DND-41 (cell line): Measurements from ENCODE around the gene TOGARAM2.

Experiments
- ATAC-seq: fragments of 200-7000 bp; cut with Tn5 transposase; 3 replicates; pipeline ENCODE4 v1.9.1; 2021; ENCODE audit warnings: low read depth; ENCODE audit not compliant: insufficient read depth
- DNase-seq: peaks from one replicate; pipeline ENCODE4 v3.0.0-alpha.2; 2020
- H2AFZ ChIP-seq: 2 replicates; pipeline ENCODE4 v1.6.0; 2012; ENCODE audit warnings: low read depth, low read length
- H3K27ac ChIP-seq: 2 replicates; pipeline ENCODE4 v1.5.1; 2012; ENCODE audit warnings: low read length, inconsistent platforms
- H3K27me3 ChIP-seq: fragments of 200-600 bp; sonication (generic); 2 replicates; pipeline ENCODE4 v1.6.0; 2012; ENCODE audit warnings: low read length, mild to moderate bottlenecking, inconsistent platforms; ENCODE audit not compliant: insufficient read depth, poor library complexity
- H3K36me3 ChIP-seq: 2 replicates; pipeline ENCODE4 v1.5.1; 2012; ENCODE audit warnings: low read length, inconsistent platforms; ENCODE audit not compliant: insufficient read depth
- H3K4me1 ChIP-seq: 2 replicates; pipeline ENCODE4 v1.5.1; 2012; ENCODE audit warnings: mild to moderate bottlenecking, low read length; ENCODE audit not compliant: insufficient read depth
- H3K4me2 ChIP-seq: 2 replicates; pipeline ENCODE4 v1.6.0; 2012; ENCODE audit warnings: mild to moderate bottlenecking, moderate library complexity, low read length, inconsistent platforms; ENCODE audit not compliant: insufficient read depth
- H3K4me3 ChIP-seq, 2 experiments: fragments of 200-600 bp in 1 of 2; shearing (Covaris generic) in 1 of 2; 2 replicates each; pipeline ENCODE4 v1.5.1; 2012 to 2016; ENCODE audit warnings: inconsistent platforms in 2 of 2, low read length in 2 of 2, mild to moderate bottlenecking in 2 of 2, low read depth in 1 of 2, moderate library complexity in 1 of 2
- H3K79me2 ChIP-seq: 2 replicates; pipeline ENCODE4 v1.6.0; 2012; ENCODE audit warnings: low read length, inconsistent platforms; ENCODE audit not compliant: insufficient read depth
- H3K9ac ChIP-seq: 2 replicates; pipeline ENCODE4 v1.6.0; 2012; ENCODE audit warnings: low read depth, mild to moderate bottlenecking, inconsistent platforms, low read length, moderate library complexity
- H3K9me3 ChIP-seq: 2 replicates; pipeline ENCODE4 v1.5.1; 2012; ENCODE audit warnings: low read length, moderate library complexity, mild to moderate bottlenecking, inconsistent platforms; ENCODE audit not compliant: insufficient read depth, severe bottlenecking
- H4K20me1 ChIP-seq: 2 replicates; pipeline ENCODE4 v1.6.0; 2012; ENCODE audit warnings: low read length; ENCODE audit not compliant: insufficient read depth
- CTCF ChIP-seq: IDR thresholded peaks from 2 replicates; pipeline ENCODE4 v1.5.1; 2012; ENCODE audit warnings: borderline replicate concordance, low read length, moderate library complexity, mild to moderate bottlenecking; ENCODE audit not compliant: poor library complexity, severe bottlenecking; ENCODE audit errors: extremely low read depth
- EZH2 ChIP-seq: IDR thresholded peaks from 3 replicates; pipeline ENCODE4 v1.6.1; 2012; ENCODE audit warnings: borderline replicate concordance, low read depth, mild to moderate bottlenecking, moderate library complexity, low read length, inconsistent platforms; ENCODE audit not compliant: severe bottlenecking

The TOGARAM2 gene

GRCh38 chr2:29052807-29053206, 71.7 kb downstream of the TOGARAM2 start:
- DNase-seq (no peak), ATAC-seq (no peak)
- Histone ChIP-seq H3K9ac (no peak overlapping the region), H3K4me2 (no peak overlapping the region), H3K36me3 (no peaks in the 10 kb centered on the region), H2AFZ (no peak overlapping the region), H3K27ac (no peak overlapping the region), H4K20me1 (no peaks in the 10 kb centered on the region), H3K9me3 (no peaks in the 10 kb centered on the region), H3K79me2 (no peaks in the 10 kb centered on the region), H3K27me3 (peaks cover 15% of the 10 kb centered on the region), H3K4me1 (no peaks in the 10 kb centered on the region), H3K4me3 (no peak overlapping the region)
- TF ChIP-seq CTCF (no peak), EZH2 (no peak)

GRCh38 chr2:29053223-29053622, 72.1 kb downstream of the TOGARAM2 start:
- Histone ChIP-seq H3K27ac (no peak overlapping the region), H3K4me2 (no peak overlapping the region), H3K4me3 (no peak overlapping the region), H2AFZ (no peak overlapping the region), H3K27me3 (peaks cover 15% of the 10 kb centered on the region), H3K9me3 (no peaks in the 10 kb centered on the region), H3K4me1 (no peaks in the 10 kb centered on the region), H4K20me1 (no peaks in the 10 kb centered on the region), H3K9ac (no peak overlapping the region), H3K36me3 (no peaks in the 10 kb centered on the region), H3K79me2 (no peaks in the 10 kb centered on the region)
- no peak for ATAC-seq
- DNase-seq: no peak
- no peak for TF ChIP-seq CTCF
- TF ChIP-seq EZH2: no peak

- ATAC-seq (no peak), DNase-seq (no peak)
- Histone ChIP-seq H2AFZ (no peak overlapping the region), H3K4me2 (no peak overlapping the region), H3K36me3 (no peaks in the 10 kb centered on the region), H3K9me3 (no peaks in the 10 kb centered on the region), H4K20me1 (no peaks in the 10 kb centered on the region), H3K4me3 (no peak overlapping the region), H3K27me3 (peaks cover 15% of the 10 kb centered on the region), H3K79me2 (no peaks in the 10 kb centered on the region), H3K27ac (no peak overlapping the region), H3K4me1 (no peaks in the 10 kb centered on the region), H3K9ac (no peak overlapping the region)
- no peak for TF ChIP-seq EZH2
- TF ChIP-seq CTCF: no peak
Measured at GRCh38 chr2:29053670-29054400, 72.7 kb downstream of the TOGARAM2 start.

- Histone ChIP-seq H3K27ac (no peak overlapping the region), H3K4me3 (no peak overlapping the region), H3K9me3 (no peaks in the 10 kb centered on the region), H3K9ac (no peak overlapping the region), H3K27me3 (peaks cover 15% of the 10 kb centered on the region), H3K36me3 (no peaks in the 10 kb centered on the region), H2AFZ (no peak overlapping the region), H4K20me1 (no peaks in the 10 kb centered on the region), H3K4me1 (no peaks in the 10 kb centered on the region), H3K79me2 (no peaks in the 10 kb centered on the region), H3K4me2 (no peak overlapping the region)
- no peak for ATAC-seq
- TF ChIP-seq EZH2: no peak
- TF ChIP-seq CTCF: no peak
- no peak for DNase-seq
Measured at GRCh38 chr2:29054430-29054829, 73.3 kb downstream of the TOGARAM2 start.
